Kidney (tissue), 14 donors: ENCODE measurements around the gene DDAH1. TPM values are rescaled to one million over a fixed set of nuclear protein-coding genes. Genes with fewer than 3 reads are reported as not detected.

Experiments used
- DNase-seq, 5 donors: peaks; one replicate each; pipeline ENCODE4 v3.0.0-alpha.2; 2013 to 2020
- FAIRE-seq: peaks from 2 replicates; lab custom pipeline; 2012; peaks lifted over from hg19 to GRCh38; lab: Jason Lieb, UNC
- H3K27ac ChIP-seq, 2 donors: one replicate each; pipeline ENCODE4 v1.7.0; 2013; ENCODE audit warnings: low read depth in 2 of 2, low read length in 2 of 2, inconsistent platforms in 1 of 2
- H3K27me3 ChIP-seq: one replicate; pipeline ENCODE4 v1.7.1; 2013; ENCODE audit warnings: low read length, inconsistent platforms; ENCODE audit not compliant: control insufficient read depth, insufficient read depth
- H3K36me3 ChIP-seq, 3 donors: one replicate each; pipeline versions ENCODE4 v1.7.0 to v1.7.1; 2013; ENCODE audit warnings: low read length in 3 of 3, control low read depth in 1 of 3, inconsistent platforms in 1 of 3; ENCODE audit not compliant: insufficient read depth in 3 of 3, control insufficient read depth in 2 of 3
- H3K4me1 ChIP-seq, 3 donors: one replicate each; pipeline versions ENCODE4 v1.7.0 to v1.7.1; 2013; ENCODE audit warnings: low read length in 3 of 3, inconsistent platforms in 1 of 3, low read depth in 1 of 3; ENCODE audit not compliant: control insufficient read depth in 2 of 3, insufficient read depth in 2 of 3
- H3K4me3 ChIP-seq, 3 donors: one replicate each; pipeline versions ENCODE4 v1.7.0 to v1.8.1; 2013; ENCODE audit warnings: low read length in 3 of 3, control low read depth in 1 of 3, inconsistent platforms in 1 of 3
- H3K9ac ChIP-seq, 3 donors: one replicate each; pipeline versions ENCODE4 v1.7.0 to v1.7.1; 2013; ENCODE audit warnings: low read length in 3 of 3, control low read depth in 1 of 3, inconsistent platforms in 1 of 3
- H3K9me3 ChIP-seq, 3 donors: one replicate each; pipeline versions ENCODE4 v1.7.0 to v1.7.1; 2013; ENCODE audit warnings: low read length in 3 of 3, control low read depth in 1 of 3, inconsistent platforms in 1 of 3; ENCODE audit not compliant: control insufficient read depth in 2 of 3, insufficient read depth in 1 of 3
- intact Hi-C: fragments of 100-400 bp; cut with DNase I; formaldehyde crosslinking; loops from one replicate; pipeline ENCODE4 v1.11.1; 2022
- polyA plus RNA-seq: library from polyadenylated mRNA; stranded (reverse); fragments of 350-450 nt; fragmentation: Illumina TruSeq; extraction: RNeasy Lipid Tissue Mini Kit (QIAGEN cat#74804); gene quantifications from one replicate; pipeline ENCODE4 v1.2.3, GENCODE V29; 2014; ENCODE audit warnings: low read depth, low replicate concordance; ENCODE audit not compliant: insufficient read depth
- total RNA-seq: library from RNA; stranded (reverse); fragmentation: NEBNext Ultra II Directional; extraction: Animal tissue kit (Norgen Biotek cat#: 25700); gene quantifications from one replicate; pipeline ENCODE4 v1.2.1, GENCODE V29; 2021
- TF ChIP-seq, protein P1 (sequence below): IDR thresholded peaks from 3 replicates; pipeline ENCODE4 v1.5.1; 2012; ENCODE audit warnings: mild to moderate bottlenecking, moderate library complexity, borderline replicate concordance; ENCODE audit not compliant: insufficient read depth; ENCODE audit errors: extremely low read depth
- donor health status: control.
- donor health status: control.
- donor health status: control.
- donor health status: control.
- donor health status: control.
- donor health status: DM: yes; HTN: yes; CAD: no.
- donor health status: Normal renal cell carcinoma (clear cell type).

Gene DDAH1
- total and polyA plus RNA-seq, 2 donors from 2014 or later, result 73.1 to 98.9 TPM

GRCh38 chr1:85322655-85323054 lies 142.3 kb downstream of the DDAH1 start:
- H3K9me3 ChIP-seq, result no peaks in the 10 kb centered on the region
- intact Hi-C loops, result no loop called here
- no peaks in the 10 kb centered on the region for H3K27me3 ChIP-seq
- FAIRE-seq (no peak), DNase-seq (no peak)
- H3K9ac ChIP-seq, result no peak overlapping the region
- H3K4me1 ChIP-seq, result peaks cover 0 to 18% (median 0%) of the 10 kb centered on the region in 3 donors
- TF ChIP-seq, protein P1, sequence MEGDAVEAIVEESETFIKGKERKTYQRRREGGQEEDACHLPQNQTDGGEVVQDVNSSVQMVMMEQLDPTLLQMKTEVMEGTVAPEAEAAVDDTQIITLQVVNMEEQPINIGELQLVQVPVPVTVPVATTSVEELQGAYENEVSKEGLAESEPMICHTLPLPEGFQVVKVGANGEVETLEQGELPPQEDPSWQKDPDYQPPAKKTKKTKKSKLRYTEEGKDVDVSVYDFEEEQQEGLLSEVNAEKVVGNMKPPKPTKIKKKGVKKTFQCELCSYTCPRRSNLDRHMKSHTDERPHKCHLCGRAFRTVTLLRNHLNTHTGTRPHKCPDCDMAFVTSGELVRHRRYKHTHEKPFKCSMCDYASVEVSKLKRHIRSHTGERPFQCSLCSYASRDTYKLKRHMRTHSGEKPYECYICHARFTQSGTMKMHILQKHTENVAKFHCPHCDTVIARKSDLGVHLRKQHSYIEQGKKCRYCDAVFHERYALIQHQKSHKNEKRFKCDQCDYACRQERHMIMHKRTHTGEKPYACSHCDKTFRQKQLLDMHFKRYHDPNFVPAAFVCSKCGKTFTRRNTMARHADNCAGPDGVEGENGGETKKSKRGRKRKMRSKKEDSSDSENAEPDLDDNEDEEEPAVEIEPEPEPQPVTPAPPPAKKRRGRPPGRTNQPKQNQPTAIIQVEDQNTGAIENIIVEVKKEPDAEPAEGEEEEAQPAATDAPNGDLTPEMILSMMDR, result no peak
- H3K36me3 ChIP-seq, result peaks cover 0 to 5% (median 2%) of the 10 kb centered on the region in 3 donors
- H3K4me3 ChIP-seq, result no peak overlapping the region
- no peak overlapping the region for H3K27ac ChIP-seq

DNA sequence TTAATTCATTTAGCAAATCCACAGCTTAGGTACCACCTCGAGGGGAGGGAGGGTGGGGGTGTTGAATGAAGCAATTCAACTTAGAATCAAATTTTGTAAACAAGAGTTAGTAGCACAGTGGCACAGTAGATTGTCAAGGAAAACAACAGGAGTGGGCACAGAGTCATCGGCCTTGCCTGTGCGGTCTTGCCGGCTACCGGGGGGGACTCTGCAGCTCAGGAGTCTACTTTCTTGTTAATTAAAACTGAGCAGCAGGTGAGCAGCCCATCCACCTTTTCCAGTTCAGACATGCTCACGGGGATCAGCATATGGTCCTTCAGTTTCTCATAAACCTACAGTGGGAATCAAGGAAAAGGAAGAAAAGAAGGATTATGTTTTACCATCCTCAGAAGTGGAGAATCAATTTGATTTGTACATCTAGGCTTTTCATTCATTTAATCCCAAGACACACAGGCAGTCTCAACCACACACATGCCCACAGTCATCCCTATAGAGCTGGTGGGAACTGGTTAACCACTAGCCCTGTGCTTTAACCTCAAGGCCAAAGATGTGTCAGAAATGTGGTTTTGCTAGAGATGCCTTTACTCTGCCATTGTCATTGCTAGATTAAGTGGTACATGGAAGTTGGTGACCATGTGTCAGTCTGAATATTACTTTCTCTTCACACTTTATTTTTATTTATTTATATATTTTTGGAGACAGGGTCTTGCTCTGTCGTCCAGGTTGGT lies 143.6 kb downstream of the DDAH1 start:
- no peak overlapping the region for H3K9ac ChIP-seq
- no peak overlapping the region for H3K4me3 ChIP-seq
- no peaks in the 10 kb centered on the region for H3K9me3 ChIP-seq
- H3K36me3 ChIP-seq, result peaks cover 0 to 5% (median 5%) of the 10 kb centered on the region in 3 donors
- H3K4me1 ChIP-seq, result peaks cover 0 to 15% (median 0%) of the 10 kb centered on the region in 3 donors
- TF ChIP-seq, protein P1, result no peak
- FAIRE-seq, result no peak
- no peak for DNase-seq
- no peak overlapping the region for H3K27ac ChIP-seq
- intact Hi-C loops, result no loop called here
- H3K27me3 ChIP-seq, result no peaks in the 10 kb centered on the region

DNA sequence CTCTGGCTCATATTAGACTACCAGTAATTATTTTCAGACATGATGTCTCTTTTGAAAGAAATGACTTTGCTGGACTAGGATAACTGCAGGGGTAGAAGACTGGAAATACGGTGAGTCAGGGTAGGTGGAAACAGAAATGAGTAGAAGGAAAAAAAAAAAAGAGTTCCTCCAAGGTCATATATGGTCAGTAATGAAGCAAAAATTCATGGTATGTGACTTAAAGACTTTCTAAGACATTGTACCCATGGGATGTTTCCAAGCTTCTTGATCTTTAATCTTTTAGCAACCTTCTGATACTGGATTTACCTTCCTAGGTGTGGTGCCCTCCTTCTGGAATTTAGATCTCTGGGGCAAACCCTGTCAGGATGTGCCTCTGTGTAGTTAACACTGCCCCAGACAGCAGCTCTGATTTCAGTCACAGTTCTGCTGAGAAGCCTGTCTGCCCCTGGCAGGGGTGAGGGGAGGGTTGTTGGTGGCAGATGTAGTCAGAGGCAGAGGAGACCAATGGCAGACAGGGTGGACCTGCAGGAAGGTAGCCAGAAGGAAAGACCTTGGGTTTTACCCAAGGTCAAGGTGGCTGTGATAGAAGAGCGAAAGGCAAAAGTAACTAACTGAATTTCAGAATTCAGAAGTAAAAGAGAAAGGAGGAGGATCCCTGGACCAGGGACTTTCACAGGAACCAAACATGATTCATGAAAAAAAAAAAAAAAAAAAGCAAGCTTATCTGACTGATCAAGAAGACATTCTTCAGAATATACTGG lies 144.4 kb downstream of the DDAH1 start:
- Histone ChIP-seq H3K4me3 (no peak overlapping the region), H3K9me3 (no peaks in the 10 kb centered on the region), H3K4me1 (peaks cover 0 to 6% (median 0%) of the 10 kb centered on the region in 3 donors), H3K9ac (no peak overlapping the region), H3K36me3 (peaks cover 0 to 5% (median 5%) of the 10 kb centered on the region in 3 donors), H3K27me3 (no peaks in the 10 kb centered on the region), H3K27ac (no peak overlapping the region)
- no peak for DNase-seq
- TF ChIP-seq, protein P1, result no peak
- intact Hi-C loops, result no loop called here
- no peak for FAIRE-seq
